BJ (cell line): ENCODE measurements around the gene PALLD. TPM values are rescaled to one million over a fixed set of nuclear protein-coding genes. Genes with fewer than 3 reads are reported as not detected.

Experiments used
- CTCF ChIA-PET: fragments of 350-600 bp; formaldehyde crosslinking; extraction: SDS; loops from one replicate; lab custom pipeline; 2021; ENCODE audit warnings: antibody characterized with exemption, inconsistent platforms; lab: Yijun Ruan, JAX
- POLR2A ChIA-PET: fragments of 300-600 bp; sonication (Branson Sonifier 250); formaldehyde crosslinking; extraction: SDS; loops from one replicate; lab custom pipeline; 2021; ENCODE audit warnings: antibody characterized with exemption; lab: Charles Lee
- DNase-seq: peaks from one replicate; pipeline ENCODE4 v3.0.0-alpha.2; 2011; ENCODE audit warnings: low read depth
- H3K27me3 ChIP-seq: 2 replicates; pipeline ENCODE4 v1.6.0; 2011; ENCODE audit warnings: low read length; ENCODE audit not compliant: control insufficient read depth, insufficient read depth
- H3K36me3 ChIP-seq: 2 replicates; pipeline ENCODE4 v1.5.1; 2011; ENCODE audit warnings: low read length; ENCODE audit not compliant: control insufficient read depth, insufficient read depth
- H3K4me3 ChIP-seq: 2 replicates; pipeline ENCODE4 v1.5.1; 2011; ENCODE audit warnings: low read depth, mild to moderate bottlenecking, control low read depth, low read length
- polyA plus RNA-seq: library from polyadenylated mRNA; depleted of rRNA; stranded (reverse); fragments of >200 nt; gene quantifications from 2 replicates; pipeline ENCODE4 v1.2.3, GENCODE V29; 2011
- TF ChIP-seq, protein P1 (sequence below): IDR thresholded peaks from 2 replicates; pipeline ENCODE4 v1.5.1; 2011; ENCODE audit warnings: low read depth, mild to moderate bottlenecking, control low read depth, inconsistent platforms, low read length, moderate library complexity; ENCODE audit not compliant: insufficient read depth

Gene PALLD
- polyA plus RNA-seq, 1 experiment, result 30.3 TPM

DNA sequence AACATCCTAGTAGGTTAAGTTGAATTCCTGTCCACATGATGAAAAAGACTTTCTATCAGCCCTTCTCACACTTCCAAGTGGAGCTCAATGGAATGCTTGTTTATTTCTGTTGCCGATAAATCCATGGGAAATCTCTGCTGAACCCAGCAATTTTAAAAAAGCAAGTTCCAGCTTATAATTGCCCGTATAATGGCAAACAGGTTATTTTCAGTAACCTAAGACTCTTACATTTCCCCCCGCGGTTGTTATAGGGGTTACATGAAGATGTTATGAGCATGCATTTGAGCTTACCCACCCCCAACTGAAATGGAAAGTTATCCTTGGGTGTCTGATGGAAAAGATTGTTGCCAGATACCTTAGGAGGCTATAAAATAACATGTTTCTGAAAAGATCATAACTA lies 136.2 kb downstream of the PALLD start:
- no peaks in the 10 kb centered on the region for H3K36me3 ChIP-seq
- H3K27me3 ChIP-seq, result peaks cover 11% of the 10 kb centered on the region
- ChIA-PET POLR2A (interaction anchor here (0.5 kb wide), 1 partner anchor 12 kb away, joined by 3 read pairs; no protein-coding TSS in a partner anchor), CTCF (interaction anchor here (2.5 kb wide), 1 partner anchor 48 kb away, joined by 14 read pairs; no protein-coding TSS in a partner anchor)
- H3K4me3 ChIP-seq, result no peak overlapping the region
- no peak for DNase-seq
- TF ChIP-seq, protein P1, sequence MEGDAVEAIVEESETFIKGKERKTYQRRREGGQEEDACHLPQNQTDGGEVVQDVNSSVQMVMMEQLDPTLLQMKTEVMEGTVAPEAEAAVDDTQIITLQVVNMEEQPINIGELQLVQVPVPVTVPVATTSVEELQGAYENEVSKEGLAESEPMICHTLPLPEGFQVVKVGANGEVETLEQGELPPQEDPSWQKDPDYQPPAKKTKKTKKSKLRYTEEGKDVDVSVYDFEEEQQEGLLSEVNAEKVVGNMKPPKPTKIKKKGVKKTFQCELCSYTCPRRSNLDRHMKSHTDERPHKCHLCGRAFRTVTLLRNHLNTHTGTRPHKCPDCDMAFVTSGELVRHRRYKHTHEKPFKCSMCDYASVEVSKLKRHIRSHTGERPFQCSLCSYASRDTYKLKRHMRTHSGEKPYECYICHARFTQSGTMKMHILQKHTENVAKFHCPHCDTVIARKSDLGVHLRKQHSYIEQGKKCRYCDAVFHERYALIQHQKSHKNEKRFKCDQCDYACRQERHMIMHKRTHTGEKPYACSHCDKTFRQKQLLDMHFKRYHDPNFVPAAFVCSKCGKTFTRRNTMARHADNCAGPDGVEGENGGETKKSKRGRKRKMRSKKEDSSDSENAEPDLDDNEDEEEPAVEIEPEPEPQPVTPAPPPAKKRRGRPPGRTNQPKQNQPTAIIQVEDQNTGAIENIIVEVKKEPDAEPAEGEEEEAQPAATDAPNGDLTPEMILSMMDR, result no peak

DNA sequence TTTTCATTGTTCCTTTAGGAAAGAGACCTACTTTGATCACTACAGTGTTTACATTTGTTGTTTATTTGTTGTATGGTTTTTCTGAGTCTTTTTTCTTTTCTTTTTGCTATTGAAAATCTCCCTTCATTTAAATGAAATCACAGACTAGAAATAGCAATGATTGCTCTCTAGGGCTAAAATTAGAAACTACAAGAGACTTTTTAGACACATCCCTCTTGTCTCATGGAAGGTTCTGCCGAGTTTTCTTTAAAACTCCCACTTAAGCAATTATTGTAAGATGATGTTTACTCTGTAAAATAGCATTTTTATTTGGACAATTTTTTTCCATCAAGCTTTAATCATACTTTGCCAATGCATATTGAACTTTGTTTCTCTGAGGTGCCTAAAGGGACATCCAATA lies 136.6 kb downstream of the PALLD start:
- DNase-seq, result no peak
- Histone ChIP-seq H3K36me3 (no peaks in the 10 kb centered on the region), H3K4me3 (no peak overlapping the region), H3K27me3 (peaks cover 11% of the 10 kb centered on the region)
- TF ChIP-seq, protein P1, result no peak
- CTCF ChIA-PET, result interaction anchor here (2.5 kb wide), 1 partner anchor 48 kb away, joined by 14 read pairs; no protein-coding TSS in a partner anchor
- POLR2A ChIA-PET, result interaction anchor here (0.5 kb wide), 1 partner anchor 12 kb away, joined by 3 read pairs; no protein-coding TSS in a partner anchor

DNA sequence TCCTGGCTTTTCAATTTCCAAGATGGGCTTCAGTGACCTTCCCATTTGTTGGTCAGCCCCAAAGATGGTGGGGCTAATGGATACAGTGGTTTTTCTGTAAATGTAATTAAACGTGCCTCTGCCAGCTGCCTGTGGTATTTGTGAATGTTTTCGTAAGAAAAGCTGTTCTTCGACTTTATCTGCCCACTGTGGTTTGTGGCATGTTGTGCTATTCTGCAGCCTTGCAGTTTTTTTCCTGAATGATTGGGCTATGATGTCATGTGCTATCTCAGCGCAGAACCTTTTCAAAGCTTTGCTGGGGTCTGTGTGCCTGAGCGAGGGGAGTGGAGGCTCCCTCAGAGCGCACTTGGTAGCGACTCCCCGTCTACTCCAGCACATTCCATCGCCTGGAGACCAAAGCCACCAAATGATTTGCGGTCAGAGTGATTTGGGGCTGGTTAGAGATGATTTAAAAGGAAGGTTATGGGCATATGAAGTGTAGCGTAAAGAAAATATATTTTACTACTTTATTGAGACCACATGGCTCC lies 137.5 kb downstream of the PALLD start:
- CTCF ChIA-PET, result interaction anchor here (0.8 to 2.5 kb wide), 5 partner anchors 14 to 188 kb away, joined by 3 to 14 read pairs (median 3); no protein-coding TSS in a partner anchor

DNA sequence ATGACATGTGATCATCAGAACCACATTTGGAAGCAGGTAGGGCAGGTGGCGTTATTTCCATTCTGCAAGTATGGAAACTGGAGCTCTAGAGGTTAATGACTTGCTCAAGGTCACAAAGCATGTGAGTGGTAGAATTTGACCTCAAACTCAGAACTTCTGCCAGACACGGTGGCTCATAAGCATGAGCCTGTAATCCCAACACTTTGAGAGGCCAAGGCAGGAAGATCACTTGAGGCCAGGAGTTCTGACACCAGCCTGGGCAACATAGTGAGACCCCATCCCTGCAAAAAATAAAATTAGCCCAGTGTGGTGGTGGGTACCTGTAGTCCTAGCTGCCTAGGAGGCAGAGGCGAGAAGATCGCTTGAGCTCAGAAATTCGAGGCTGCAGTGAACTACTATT lies 139.2 kb downstream of the PALLD start:
- CTCF ChIA-PET, result interaction anchor here (0.8 to 3.0 kb wide), 4 partner anchors 10 to 208 kb away, joined by 3 to 10 read pairs (median 3); no protein-coding TSS in a partner anchor
- POLR2A ChIA-PET, result no interaction called here

More for the DNA sequence above, 137.5 kb downstream of the PALLD start:
- TF ChIP-seq, protein P1, result no peak
- POLR2A ChIA-PET, result no interaction called here
- H3K4me3 ChIP-seq, result no peak overlapping the region
- peak; percentile 89 for DNase-seq
- H3K27me3 ChIP-seq, result peaks cover 11% of the 10 kb centered on the region
- no peaks in the 10 kb centered on the region for H3K36me3 ChIP-seq

More for the DNA sequence above, 139.2 kb downstream of the PALLD start:
- H3K36me3 ChIP-seq, result no peaks in the 10 kb centered on the region
- DNase-seq, result no peak
- H3K27me3 ChIP-seq, result peaks cover 11% of the 10 kb centered on the region
- TF ChIP-seq, protein P1, result no peak
- no peak overlapping the region for H3K4me3 ChIP-seq
